ENCODE data around the gene LDHB.

LDHB gene

GRCh38 chr12:21643758-21644157 is 13.9 kb downstream of the LDHB start:
- TF ChIP-seq ZNF565 (CRISPR knock-in tag; conservative IDR thresholded peaks at IDR 0.05; ENCODE audit: low read depth), result no peak
- TF ChIP-seq ESRRG (CRISPR knock-in tag; IDR thresholded peaks at IDR 0.05), result no peak
- TF ChIP-seq TOX (CRISPR knock-in tag; IDR thresholded peaks at IDR 0.05; ENCODE audit: borderline replicate concordance), result no peak
- no peak for TF ChIP-seq ZFP30 (CRISPR knock-in tag; IDR thresholded peaks at IDR 0.05)
- no peak for TF ChIP-seq RARB (CRISPR knock-in tag; IDR thresholded peaks at IDR 0.05)
- TF ChIP-seq TCF4 (CRISPR knock-in tag; IDR thresholded peaks at IDR 0.05; ENCODE audit: borderline replicate concordance), result no peak
- no peak for TF ChIP-seq ISL1 (CRISPR knock-in tag; IDR thresholded peaks at IDR 0.05)
- no peak for TF ChIP-seq PPARA (CRISPR knock-in tag; IDR thresholded peaks at IDR 0.05; ENCODE audit: borderline replicate concordance)
- ATAC-seq, result no peak

- no peak for TF ChIP-seq CSRNP3 (CRISPR knock-in tag; IDR thresholded peaks at IDR 0.05)
- ATAC-seq, result no peak
Measured at GRCh38 chr12:21642707-21643389, 14.8 kb downstream of the LDHB start.

- TF ChIP-seq TSHZ2 (CRISPR knock-in tag; IDR thresholded peaks at IDR 0.05) (no peak), ISL1 (CRISPR knock-in tag; IDR thresholded peaks at IDR 0.05) (no peak), RARB (CRISPR knock-in tag; IDR thresholded peaks at IDR 0.05) (no peak), SNAI2 (CRISPR knock-in tag; IDR thresholded peaks at IDR 0.05) (no peak), TOX (CRISPR knock-in tag; IDR thresholded peaks at IDR 0.05; ENCODE audit: borderline replicate concordance) (no peak), ZFP3 (CRISPR knock-in tag; IDR thresholded peaks at IDR 0.05) (no peak), CREB5 (CRISPR knock-in tag; IDR thresholded peaks at IDR 0.05; ENCODE audit: low read depth) (no peak), ZNF8 (CRISPR knock-in tag; IDR thresholded peaks at IDR 0.05) (no peak), ZC3H10 (CRISPR knock-in tag; IDR thresholded peaks at IDR 0.05) (no peak), CSDC2 (CRISPR knock-in tag; IDR thresholded peaks at IDR 0.05) (no peak), BACH2 (CRISPR knock-in tag; IDR thresholded peaks at IDR 0.05; ENCODE audit: borderline replicate concordance) (no peak), ZNF565 (CRISPR knock-in tag; conservative IDR thresholded peaks at IDR 0.05; ENCODE audit: low read depth) (no peak), PATZ1 (CRISPR knock-in tag; IDR thresholded peaks at IDR 0.05; ENCODE audit: borderline replicate concordance) (no peak), GLIS3 (CRISPR knock-in tag; IDR thresholded peaks at IDR 0.05) (no peak), ARNTL (CRISPR knock-in tag; IDR thresholded peaks at IDR 0.05; ENCODE audit: borderline replicate concordance, low read depth) (no peak)
- ATAC-seq, result no peak
Measured at GRCh38 chr12:21638054-21638891, 19.4 kb downstream of the LDHB start.

- TF ChIP-seq ZFP30 (CRISPR knock-in tag; IDR thresholded peaks at IDR 0.05), result no peak
- TF ChIP-seq CSDC2 (CRISPR knock-in tag; IDR thresholded peaks at IDR 0.05), result no peak
- no peak for TF ChIP-seq CREB5 (CRISPR knock-in tag; IDR thresholded peaks at IDR 0.05; ENCODE audit: low read depth)
- no peak for TF ChIP-seq ARNTL (CRISPR knock-in tag; IDR thresholded peaks at IDR 0.05; ENCODE audit: borderline replicate concordance, low read depth)
- ATAC-seq, result no peak
Measured at GRCh38 chr12:21634245-21634644, 23.4 kb downstream of the LDHB start.
